Stimulated activated CD8-positive, alpha-beta memory T cell treated with anti-CD3 and anti-CD28 coated beads, Interleukin-7, amount 100 ng/mL, for 1 hour (primary cell): ENCODE data around the gene NLRP5.
A peak's percentile ranks its signal among the peaks of the same experiment; 100 is the strongest.
"Not testable (repeated sequence)": the region's sequence is repeated elsewhere in the genome, so short reads cannot be mapped to it uniquely, and the experiment has no call there.

Experiments
- DNase-seq, 2 donors: peaks; one replicate each; pipeline ENCODE4 v3.0.0-alpha.2; 2020; ENCODE audit warnings: low read depth in 2 of 2

The NLRP5 gene

GRCh38 chr19:55986487-55986886 is at the start of gene NLRP5:
NLRP5 (plus strand) TSS chr19:55986775.
- DNase-seq, result no peak

- no peak for DNase-seq
These were observed 47.4 kb upstream of the NLRP5 start for GRCh38 chr19:55939206-55939605.

DNA sequence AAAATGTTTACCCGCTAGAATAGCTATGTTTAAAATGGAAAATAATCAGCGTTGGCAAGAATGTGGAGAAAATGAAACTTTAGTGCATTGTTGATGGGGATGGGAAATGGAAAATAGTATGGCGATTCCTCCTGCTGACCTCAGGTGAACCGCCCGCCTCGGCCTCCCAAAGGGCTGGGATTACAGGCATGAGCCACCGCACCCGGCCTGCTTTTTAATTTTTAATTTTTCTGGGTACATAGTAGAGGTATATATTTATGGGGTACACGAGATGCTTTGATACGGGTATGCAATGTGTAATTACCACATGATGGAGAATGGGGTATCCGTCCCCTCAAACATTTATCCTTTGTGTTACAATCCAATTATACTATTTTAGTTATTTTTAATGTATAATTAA is 46.3 kb upstream of the NLRP5 start:
- DNase-seq, result no peak

- no peak for DNase-seq
These were observed 39.0 kb upstream of the NLRP5 start, which contains the start of gene NLRP8 for GRCh38 chr19:55947532-55947931. NLRP8 (plus strand) TSS chr19:55947832.

- DNase-seq, result not testable (repeated sequence)
These were observed 36.0 kb upstream of the NLRP5 start for GRCh38 chr19:55950566-55950965.

DNA sequence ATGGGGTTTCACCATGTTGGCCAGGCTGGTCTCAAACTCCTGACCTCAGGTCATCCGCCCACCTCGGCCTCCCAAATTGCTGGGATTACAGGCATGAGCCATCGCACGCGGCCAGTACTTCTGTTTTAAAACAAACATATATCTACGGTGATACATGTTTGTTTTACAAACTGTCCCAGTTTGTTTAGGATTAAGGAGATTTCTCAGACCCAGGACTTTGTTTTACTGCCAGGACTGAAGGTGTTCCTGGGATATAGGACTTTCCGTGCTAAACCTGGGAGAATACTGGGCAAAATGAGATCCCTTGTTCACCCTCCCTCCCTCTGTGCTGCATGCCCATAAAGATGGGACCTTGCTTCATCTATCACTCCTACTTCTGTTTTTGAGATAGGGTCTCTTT is 30.1 kb upstream of the NLRP5 start:
- no peak for DNase-seq

GRCh38 chr19:55958356-55958755 is 28.2 kb upstream of the NLRP5 start:
- no peak for DNase-seq

GRCh38 chr19:55959996-55960675 is 26.4 kb upstream of the NLRP5 start:
- no peak for DNase-seq

- DNase-seq, result no peak
These were observed 24.4 kb upstream of the NLRP5 start for GRCh38 chr19:55962186-55962585.

DNA sequence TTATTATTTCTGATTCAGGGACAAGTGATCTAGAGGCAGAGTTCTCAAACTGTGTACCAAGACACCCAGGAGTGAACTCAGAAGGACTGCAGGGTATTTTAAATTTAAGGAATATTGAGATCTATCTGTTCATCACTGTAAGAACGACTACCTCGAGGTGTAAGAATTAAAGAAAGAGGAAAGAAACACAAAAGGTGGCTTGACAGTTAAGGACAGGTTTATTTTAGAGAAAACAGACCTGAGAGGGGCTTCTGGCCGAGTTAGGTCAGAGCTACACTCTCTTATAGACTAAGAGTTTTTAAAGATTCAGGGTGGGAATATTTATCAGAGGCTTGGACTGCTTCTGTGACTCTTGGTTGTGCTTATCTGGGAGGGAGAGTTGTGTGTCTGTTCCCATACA is 12.6 kb upstream of the NLRP5 start:
- DNase-seq, result no peak

DNA sequence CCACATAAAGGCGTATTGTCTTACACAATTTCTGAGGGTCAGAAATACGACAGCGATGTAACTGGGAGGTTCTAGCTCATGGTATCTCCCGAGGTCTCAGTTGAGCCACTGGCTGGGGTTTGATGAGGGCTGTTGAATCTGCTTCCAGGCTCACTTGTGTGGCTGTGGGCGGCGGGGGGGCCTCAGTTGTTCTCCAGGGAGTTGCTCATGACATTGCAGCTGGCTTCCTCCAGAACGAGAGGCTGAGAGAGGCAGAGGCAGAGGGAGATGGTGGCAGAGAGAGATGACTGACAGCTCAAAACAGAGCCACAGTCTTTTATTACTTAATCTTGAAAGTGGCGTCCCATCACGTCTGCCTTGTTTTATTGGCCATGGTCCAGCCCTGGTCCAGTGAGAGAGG is 6.2 kb upstream of the NLRP5 start:
- no peak for DNase-seq

DNA sequence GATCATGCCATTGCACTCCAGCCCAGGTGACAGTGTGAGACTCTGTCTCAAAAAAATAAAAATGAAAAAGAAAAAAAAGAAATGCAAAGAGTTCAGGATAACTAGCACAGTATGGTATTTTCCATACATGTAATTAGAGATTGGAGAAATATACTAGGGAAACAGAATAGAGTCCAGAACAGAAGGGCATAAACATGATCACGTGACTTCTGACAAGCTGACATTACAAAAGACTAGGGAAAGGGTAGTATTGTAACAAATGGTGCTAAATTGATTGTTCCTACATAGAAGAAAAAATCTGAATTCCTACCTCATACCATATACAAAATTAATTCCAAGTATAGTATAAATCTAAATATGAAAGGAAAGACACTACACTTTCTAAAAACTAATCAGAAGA is 1.3 kb upstream of the NLRP5 start:
- no peak for DNase-seq

DNA sequence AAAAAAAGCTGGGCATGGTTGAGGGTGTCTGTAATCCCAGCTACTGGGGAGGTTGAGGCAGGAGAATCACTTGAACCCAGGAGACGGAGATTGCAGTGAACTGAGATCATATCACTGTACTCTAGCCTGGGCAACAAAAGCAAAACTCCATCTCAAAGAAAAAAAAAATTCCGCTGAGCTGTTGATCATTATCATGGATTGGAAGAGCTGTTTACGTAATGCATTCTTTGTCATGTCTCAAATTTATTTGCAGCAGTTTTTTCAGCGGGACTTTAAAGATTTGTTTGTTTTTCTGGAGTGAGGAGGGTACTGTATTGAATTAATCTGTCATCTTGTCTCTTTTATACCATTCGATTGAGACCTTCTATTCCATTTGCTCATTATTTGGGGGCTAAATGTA is 4.3 kb downstream of the NLRP5 start:
- no peak for DNase-seq

- DNase-seq, result no peak
These were observed 6.9 kb downstream of the NLRP5 start for GRCh38 chr19:55993492-55993891.

DNA sequence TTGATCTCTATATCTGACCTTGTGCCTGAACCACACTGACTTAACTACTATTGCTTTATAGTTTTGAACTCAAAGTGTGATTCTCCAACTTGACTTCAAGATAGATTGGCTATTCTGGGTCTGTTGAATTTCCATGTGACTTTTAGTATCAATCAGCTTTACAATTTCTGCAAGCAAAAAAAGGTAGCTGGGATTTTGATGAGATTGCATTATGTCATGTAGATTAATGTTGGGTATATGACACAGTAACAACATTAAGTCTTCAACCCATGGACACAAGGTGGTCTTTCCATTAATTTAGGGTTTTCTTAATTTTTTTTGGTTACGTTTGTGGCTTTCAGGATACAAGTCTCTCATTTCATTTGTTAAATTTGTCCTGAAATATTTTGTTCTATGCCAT is 28.2 kb downstream of the NLRP5 start:
- no peak for DNase-seq

DNA sequence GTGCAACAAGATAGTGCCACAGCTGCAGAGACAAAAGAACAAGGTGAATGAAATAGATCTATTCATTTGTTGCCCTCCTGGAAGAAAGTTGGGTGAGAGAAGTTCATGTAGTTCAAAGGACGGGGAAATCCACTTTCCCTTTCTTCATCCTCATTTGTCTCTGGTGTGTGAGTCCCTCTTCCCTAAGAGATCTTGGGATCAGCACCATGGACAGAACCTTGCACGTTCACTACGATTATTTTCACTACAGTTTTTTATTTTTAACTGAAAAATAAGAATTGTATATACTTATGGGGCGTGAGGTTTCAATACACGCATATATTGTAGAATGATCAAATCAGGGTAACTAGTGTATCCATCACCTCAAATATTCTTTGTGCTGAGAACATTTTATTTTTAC is 29.2 kb downstream of the NLRP5 start:
- no peak for DNase-seq

GRCh38 chr19:56019325-56019724 is 32.8 kb downstream of the NLRP5 start:
- not testable (repeated sequence) for DNase-seq

- DNase-seq, result not testable (repeated sequence)
These were observed 33.9 kb downstream of the NLRP5 start for GRCh38 chr19:56020355-56020975.

GRCh38 chr19:56026769-56027168 is 40.2 kb downstream of the NLRP5 start:
- DNase-seq, result no peak

DNA sequence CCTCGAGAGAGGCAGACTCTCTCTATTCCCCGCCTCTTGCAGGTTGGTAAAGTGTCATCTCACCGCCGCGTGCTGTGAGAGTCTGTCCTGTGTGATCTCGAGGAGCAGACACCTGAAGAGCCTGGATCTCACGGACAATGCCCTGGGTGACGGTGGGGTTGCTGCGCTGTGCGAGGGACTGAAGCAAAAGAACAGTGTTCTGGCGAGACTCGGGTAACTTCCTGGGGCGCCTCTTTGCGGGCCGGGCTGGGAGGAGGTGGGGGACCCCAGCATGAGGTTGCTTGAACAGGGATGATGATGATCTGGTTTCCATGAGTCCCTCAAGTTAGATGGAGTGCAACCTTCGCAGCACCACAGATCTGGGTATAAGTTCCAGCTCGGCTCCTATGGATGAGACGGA is 67.0 kb downstream of the NLRP5 start:
- no peak for DNase-seq

- peak; percentile 37 to 38 for DNase-seq
These were observed 79.8 kb downstream of the NLRP5 start for GRCh38 chr19:56066152-56067023.

GRCh38 chr19:56069642-56070041 is 83.1 kb downstream of the NLRP5 start:
- no peak for DNase-seq

- no peak for DNase-seq
These were observed 84.6 kb downstream of the NLRP5 start for GRCh38 chr19:56071151-56071550.
